Transverse colon (tissue), 4 donors: ENCODE results near the gene ZNF17.

Experiments used
- EP300 ChIP-seq: sonication (generic); formaldehyde crosslinking; IDR thresholded peaks from one replicate; pipeline ENCODE4 v1.6.1; 2017; ENCODE audit warnings: antibody characterized with exemption, low read depth
- POLR2A ChIP-seq: fragments of 450-650 bp; IDR thresholded peaks from one replicate; pipeline ENCODE4 v1.6.1; 2016; ENCODE audit warnings: antibody characterized with exemption, mild to moderate bottlenecking, moderate library complexity
- POLR2AphosphoS5 ChIP-seq, 3 donors: sonication (generic); formaldehyde crosslinking; IDR thresholded peaks; one replicate each; pipeline ENCODE4 v1.6.1; 2016; ENCODE audit warnings: antibody characterized with exemption in 3 of 3
- TF ChIP-seq, protein P1 (sequence below), 5 experiments: fragments of 200-600 bp in 3 of 5; fragments of 450-650 bp in 2 of 5; sonication (generic) in 3 of 5; IDR thresholded peaks; 1 replicate in 2 of 5; 2 replicates in 3 of 5; pipeline ENCODE4 v1.5.1; 2016 to 2017; ENCODE audit warnings: antibody characterized with exemption in 5 of 5, inconsistent platforms in 3 of 5, mild to moderate bottlenecking in 2 of 5, moderate library complexity in 1 of 5

DNA sequence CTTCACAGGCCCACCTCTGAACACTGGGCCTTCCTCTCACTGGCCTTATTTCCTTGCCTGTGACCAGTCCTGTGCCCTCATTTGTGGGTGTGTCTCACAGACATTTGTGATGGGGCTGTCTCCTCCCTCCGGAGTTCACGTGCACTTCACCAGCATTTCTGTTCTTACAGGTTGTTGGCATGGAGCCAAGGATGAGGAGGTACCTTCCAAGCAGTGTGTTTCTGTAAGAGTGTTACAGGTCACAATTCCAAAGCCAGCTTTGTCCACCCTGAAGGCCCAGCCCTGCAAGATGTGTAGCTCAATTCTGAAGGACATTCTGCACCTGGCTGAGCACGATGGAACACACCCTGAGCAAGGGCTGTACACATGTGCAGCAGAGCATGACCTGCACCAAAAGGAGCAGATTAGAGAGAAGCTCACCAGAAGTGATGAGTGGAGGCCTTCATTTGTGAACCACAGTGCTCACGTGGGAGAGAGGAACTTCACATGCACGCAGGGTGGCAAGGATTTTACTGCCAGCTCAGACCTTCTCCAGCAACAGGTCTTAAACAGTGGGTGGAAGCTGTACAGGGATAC is 32.2 kb downstream of the ZNF17 start:
- TF ChIP-seq, protein P1, sequence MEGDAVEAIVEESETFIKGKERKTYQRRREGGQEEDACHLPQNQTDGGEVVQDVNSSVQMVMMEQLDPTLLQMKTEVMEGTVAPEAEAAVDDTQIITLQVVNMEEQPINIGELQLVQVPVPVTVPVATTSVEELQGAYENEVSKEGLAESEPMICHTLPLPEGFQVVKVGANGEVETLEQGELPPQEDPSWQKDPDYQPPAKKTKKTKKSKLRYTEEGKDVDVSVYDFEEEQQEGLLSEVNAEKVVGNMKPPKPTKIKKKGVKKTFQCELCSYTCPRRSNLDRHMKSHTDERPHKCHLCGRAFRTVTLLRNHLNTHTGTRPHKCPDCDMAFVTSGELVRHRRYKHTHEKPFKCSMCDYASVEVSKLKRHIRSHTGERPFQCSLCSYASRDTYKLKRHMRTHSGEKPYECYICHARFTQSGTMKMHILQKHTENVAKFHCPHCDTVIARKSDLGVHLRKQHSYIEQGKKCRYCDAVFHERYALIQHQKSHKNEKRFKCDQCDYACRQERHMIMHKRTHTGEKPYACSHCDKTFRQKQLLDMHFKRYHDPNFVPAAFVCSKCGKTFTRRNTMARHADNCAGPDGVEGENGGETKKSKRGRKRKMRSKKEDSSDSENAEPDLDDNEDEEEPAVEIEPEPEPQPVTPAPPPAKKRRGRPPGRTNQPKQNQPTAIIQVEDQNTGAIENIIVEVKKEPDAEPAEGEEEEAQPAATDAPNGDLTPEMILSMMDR (IDR thresholded peaks at IDR 0.05), result no peak
- TF ChIP-seq POLR2A (no peak), EP300 (no peak), POLR2AphosphoS5 (IDR thresholded peaks at IDR 0.05) (no peak)
